ENCODE results near the gene ADAM12.

GRCh38 chr10:126060261-126060931, 327.9 kb downstream of the ADAM12 start:
- no peak for TF ChIP-seq MXI1 (IDR thresholded peaks at IDR 0.05; ENCODE audit: low read depth, low read length)
- TF ChIP-seq TAF1 (IDR thresholded peaks at IDR 0.05; ENCODE audit: borderline replicate concordance, low read depth, low read length) = no peak
- TF ChIP-seq ZNF24 (IDR thresholded peaks at IDR 0.05) = no peak
- TF ChIP-seq GATAD2B (conservative IDR thresholded peaks at IDR 0.05; ENCODE audit: low read depth) = no peak
- TF ChIP-seq HDAC6 (IDR thresholded peaks at IDR 0.05; ENCODE audit: unreplicated experiment) = no peak
- no peak for TF ChIP-seq JUND (IDR thresholded peaks at IDR 0.05; ENCODE audit: low read depth, low read length)
- TF ChIP-seq CHD1 (IDR thresholded peaks at IDR 0.05; ENCODE audit: low read depth, low read length) = no peak
- no peak for TF ChIP-seq SP1 (IDR thresholded peaks at IDR 0.05; ENCODE audit: low read depth, low read length)
- no peak for TF ChIP-seq BHLHE40 (IDR thresholded peaks at IDR 0.05; ENCODE audit: borderline replicate concordance in 1 of 2, low read depth in 2 of 2, low read length in 1 of 2)
- no peak for TF ChIP-seq GABPA (IDR thresholded peaks at IDR 0.05; ENCODE audit: low read depth)
- no peak for TF ChIP-seq RB1 (IDR thresholded peaks at IDR 0.05; ENCODE audit: borderline replicate concordance)

Measured in GM12878 (cell line).